ENCODE data around the gene PLA2G6. TPM values are rescaled to one million over a fixed set of nuclear protein-coding genes. Genes with fewer than 3 reads are reported as not detected.

The PLA2G6 gene
- total and polyA plus RNA-seq, 2 of the 8 experiments (the other 6 are each of a cell fraction or from before 2014, with no cell fraction given): 13.2 to 21.0 TPM

DNA sequence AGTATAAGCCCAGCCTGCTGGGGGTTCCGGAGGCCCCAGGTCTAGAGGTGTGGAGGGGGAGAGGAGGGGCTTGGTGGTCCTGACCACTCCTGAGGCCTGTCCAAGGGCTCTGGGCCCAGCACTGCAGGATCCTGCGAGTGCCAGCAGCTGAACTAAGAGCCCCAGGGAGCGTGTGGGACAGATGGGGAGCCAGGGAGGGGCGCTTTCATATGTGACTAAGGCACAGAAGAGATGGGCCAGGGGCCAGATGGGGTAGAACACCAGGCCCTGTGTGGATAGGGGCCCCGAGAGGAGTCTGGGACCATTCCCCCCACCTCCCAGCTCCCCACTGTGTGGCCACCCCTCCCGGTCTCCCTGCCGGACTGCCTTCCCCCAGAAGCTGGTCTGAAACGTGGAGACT, 38.5 kb upstream of the PLA2G6 start:
- DNase-seq (ENCODE audit: low read depth in 1 of 2, low spot score in 2 of 2) (no peak), FAIRE-seq (no peak)
- POLR2A ChIA-PET (ENCODE audit: partially characterized antibody): interaction anchor here (0.6 to 1.6 kb wide), 6 partner anchors 22 to 217 kb away, joined by 3 to 4 read pairs (median 3); no protein-coding TSS in a partner anchor

More for the DNA sequence above, 38.5 kb upstream of the PLA2G6 start:
- H3K18ac ChIP-seq (ENCODE audit: extremely low read depth, low read length): peak overlapping the region; percentile 32; the same call in 1 of the 2 replicates
- no peaks in the 10 kb centered on the region for H3K79me2 ChIP-seq (ENCODE audit: control insufficient read depth in 1 of 2, insufficient read depth in 2 of 2, low read length in 2 of 2)
- H3K79me1 ChIP-seq (ENCODE audit: low read depth, low read length): no peaks in the 10 kb centered on the region; the same call in 1 of the 2 replicates
- no peak overlapping the region for H3K9ac ChIP-seq (replicated peaks in 1 of 4; ENCODE audit: extremely low read depth in 1 of 4, low read depth in 3 of 4, low read length in 3 of 4)
- H3K27ac ChIP-seq (ENCODE audit: low read depth, low read length): peak overlapping the region; percentile 64
- H3K56ac ChIP-seq (replicated peaks; ENCODE audit: insufficient read length, low read depth, low read length): no peak overlapping the region
- peak overlapping the region; percentile 86; the same call in 1 of the 2 replicates for H2BK12ac ChIP-seq (ENCODE audit: low read depth, low read length)
- peaks cover 2 to 5% of the 10 kb centered on the region in 2 experiments for H4K20me1 ChIP-seq (replicated peaks in 1 of 2; ENCODE audit: control insufficient read depth in 1 of 2, insufficient read depth in 2 of 2, low read length in 2 of 2)
- CTCF ChIA-PET (ENCODE audit: partially characterized antibody): interaction anchor here (0.8 to 2.6 kb wide), 5 partner anchors 9 to 123 kb away, joined by 4 to 24 read pairs (median 5); partner anchors contain the start of gene MAFF
- H3K23me2 ChIP-seq (ENCODE audit: low read depth, low read length): no peaks in the 10 kb centered on the region
- H3K4me3 ChIP-seq (ENCODE audit: extremely low read depth in 1 of 4, insufficient read depth in 2 of 4, low read depth in 3 of 4, low read length in 4 of 4): no peak overlapping the region
- H4K5ac ChIP-seq (ENCODE audit: insufficient read length, low read depth, low read length): no peak overlapping the region
- no peaks in the 10 kb centered on the region; a peak in 1 of 7 replicates for H3K27me3 ChIP-seq (replicated peaks in 1 of 4; ENCODE audit: control insufficient read depth in 3 of 4, extremely low read depth in 1 of 4, insufficient read depth in 3 of 4, low read length in 3 of 4)
- H3K9me3 ChIP-seq (ENCODE audit: insufficient read depth in 2 of 2, low read depth in 1 of 2, low read length in 1 of 2): no peaks in the 10 kb centered on the region
- no peak overlapping the region for H2AK5ac ChIP-seq (ENCODE audit: low read depth, low read length)
- 83% methylated on average over 7 of the region's 8 CpGs; no CpG with 5 or more reads in 1 of the 2 experiments for WGBS, 2 experiments (ENCODE audit: extremely low coverage in 1 of 2, insufficient coverage in 1 of 2, insufficient read length in 1 of 2, insufficient replicate concordance in 2 of 2, low coverage in 1 of 2, low lambda C conversion rate in 2 of 2, missing lambda C conversion rate in 1 of 2)
- no peak overlapping the region for H2BK20ac ChIP-seq (ENCODE audit: low read length)
- no peak overlapping the region for H3K14ac ChIP-seq (ENCODE audit: insufficient read length)
- H4K8ac ChIP-seq (ENCODE audit: extremely low read depth, insufficient read depth, low read length): no peak overlapping the region
- H2AFZ ChIP-seq (ENCODE audit: low read length): no peak overlapping the region
- H2BK5ac ChIP-seq (ENCODE audit: low read depth, low read length): 0 out of 2 replicates have a peak overlapping the region, but pooled peaks have one; percentile 77
- no peak overlapping the region for H2BK120ac ChIP-seq (replicated peaks; ENCODE audit: low read depth, low read length)
- H3K23ac ChIP-seq (ENCODE audit: insufficient read length): no peak overlapping the region
- peaks cover 10 to 25% (median 19%) of the 10 kb centered on the region in 4 experiments for H3K4me1 ChIP-seq (replicated peaks in 1 of 4; ENCODE audit: control insufficient read depth in 3 of 4, insufficient read depth in 4 of 4, low read length in 3 of 4)
- TF ChIP-seq, protein P1, sequence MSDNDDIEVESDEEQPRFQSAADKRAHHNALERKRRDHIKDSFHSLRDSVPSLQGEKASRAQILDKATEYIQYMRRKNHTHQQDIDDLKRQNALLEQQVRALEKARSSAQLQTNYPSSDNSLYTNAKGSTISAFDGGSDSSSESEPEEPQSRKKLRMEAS (IDR thresholded peaks at IDR 0.05): no peak
- TF ChIP-seq GABPA (IDR thresholded peaks at IDR 0.05; ENCODE audit: borderline replicate concordance, insufficient read depth, low read length) (0 out of 2 replicates have a peak, but pooled peaks have one; percentile 20), CREB1 (IDR thresholded peaks at IDR 0.05) (no peak), POLR2A (IDR thresholded peaks at IDR 0.05; ENCODE audit: control extremely low read depth in 1 of 2, low read depth in 2 of 2, low read length in 2 of 2) (no peak), MAFK (IDR thresholded peaks at IDR 0.05; ENCODE audit: low read depth, low read length) (no peak)
- H3K4ac ChIP-seq (replicated peaks; ENCODE audit: insufficient read length, low read depth, low read length): no peak overlapping the region
- H3K36me3 ChIP-seq (ENCODE audit: control insufficient read depth in 2 of 4, insufficient read depth in 4 of 4, low read length in 3 of 4): peaks cover 0 to 8% (median 4%) of the 10 kb centered on the region in 4 experiments; a peak in 4 of 8 replicates
- H4K91ac ChIP-seq (replicated peaks; ENCODE audit: insufficient read length, low read length): no peak overlapping the region
- H2BK15ac ChIP-seq (ENCODE audit: low read length): no peak overlapping the region
- no peak overlapping the region for H3K4me2 ChIP-seq (ENCODE audit: insufficient read depth in 1 of 2, low read depth in 2 of 2, low read length in 2 of 2)
